Endodermal cell (in vitro differentiated cells): ENCODE results near the gene PCNT. TPM values are rescaled to one million over a fixed set of nuclear protein-coding genes. Genes with fewer than 3 reads are reported as not detected.
"Not testable (repeated sequence)": the region's sequence is repeated elsewhere in the genome, so short reads cannot be mapped to it uniquely, and the experiment has no call there.

ENCODE experiments used
- DNase-seq: peaks from one replicate; pipeline ENCODE4 v3.0.0-alpha.2; 2017
- H3K27ac ChIP-seq: 2 replicates; pipeline ENCODE4 v1.5.1; 2013; ENCODE audit warnings: mild to moderate bottlenecking, low read depth, low read length, moderate library complexity
- H3K27me3 ChIP-seq: 2 replicates; pipeline ENCODE4 v1.6.1; 2013; ENCODE audit warnings: mild to moderate bottlenecking, low read length, moderate library complexity; ENCODE audit not compliant: insufficient read depth, control insufficient read depth, poor library complexity, severe bottlenecking
- H3K36me3 ChIP-seq: 2 replicates; pipeline ENCODE4 v1.7.0; 2013; ENCODE audit warnings: mild to moderate bottlenecking, low read length, moderate library complexity; ENCODE audit not compliant: control insufficient read depth, insufficient read depth
- H3K4me1 ChIP-seq: one replicate; pipeline ENCODE4 v1.7.0; 2013; ENCODE audit warnings: low read length; ENCODE audit not compliant: control insufficient read depth, insufficient read depth
- H3K4me3 ChIP-seq: 2 replicates; pipeline ENCODE4 v1.5.1; 2013; ENCODE audit warnings: mild to moderate bottlenecking, low read length, moderate library complexity
- H3K9ac ChIP-seq: 2 replicates; pipeline ENCODE4 v1.6.1; 2013; ENCODE audit warnings: mild to moderate bottlenecking, low read length, moderate library complexity; ENCODE audit not compliant: poor library complexity, severe bottlenecking; ENCODE audit errors: extremely low read depth
- H3K9me3 ChIP-seq: 2 replicates; pipeline ENCODE4 v1.6.1; 2013; ENCODE audit warnings: mild to moderate bottlenecking, low read length, moderate library complexity; ENCODE audit not compliant: control insufficient read depth
- H3K27ac Mint-ChIP-seq: 2 replicates; pipeline ENCODE4 v1.8.0; 2020; ENCODE audit warnings: mixed read lengths
- H3K27me3 Mint-ChIP-seq: 2 replicates; pipeline ENCODE4 v1.8.0; 2021; ENCODE audit warnings: mild to moderate bottlenecking, mixed read lengths; ENCODE audit not compliant: insufficient read depth
- H3K36me3 Mint-ChIP-seq: 2 replicates; pipeline ENCODE4 v1.8.0; 2020; ENCODE audit warnings: low read depth, mixed read lengths
- H3K4me1 Mint-ChIP-seq: 2 replicates; pipeline ENCODE4 v1.8.0; 2020; ENCODE audit warnings: mixed read lengths
- H3K4me3 Mint-ChIP-seq: 2 replicates; pipeline ENCODE4 v1.8.0; 2020; ENCODE audit warnings: mild to moderate bottlenecking, moderate library complexity, mixed read lengths
- H3K9me3 Mint-ChIP-seq: 2 replicates; pipeline ENCODE4 v1.8.0; 2020; ENCODE audit warnings: mild to moderate bottlenecking, mixed read lengths
- WGBS, 2 experiments: methylation state at CpG; one replicate each; pipeline versions ENCODE4 v1.1.5 to v1.1.7; 2013; ENCODE audit warnings: missing lambda C conversion rate in 2 of 2, mixed read lengths in 1 of 2; ENCODE audit not compliant: insufficient coverage in 1 of 2, insufficient read length in 1 of 2; 5-methylcytosine and 5-hydroxymethylcytosine counted together
- total RNA-seq, 2 donors: library from RNA; stranded (reverse); fragmentation: NEBNext Ultra II Directional in 1 of 2; extraction: Animal tissue kit (Norgen Biotek cat#: 25700) in 1 of 2; gene quantifications; 2 replicates in 1 of 2; 3 replicates in 1 of 2; pipeline ENCODE4 v1.2.1, GENCODE V29; 2021
- TF ChIP-seq, protein P1 (sequence below): fragments of 200-600 bp; sonication (generic); conservative IDR thresholded peaks from 2 replicates; pipeline ENCODE4 v1.5.0; 2021; ENCODE audit warnings: antibody characterized with exemption, mild to moderate bottlenecking

Gene PCNT
- total RNA-seq, 2 donors from 2014 or later = 40.1 to 40.7 TPM

DNA sequence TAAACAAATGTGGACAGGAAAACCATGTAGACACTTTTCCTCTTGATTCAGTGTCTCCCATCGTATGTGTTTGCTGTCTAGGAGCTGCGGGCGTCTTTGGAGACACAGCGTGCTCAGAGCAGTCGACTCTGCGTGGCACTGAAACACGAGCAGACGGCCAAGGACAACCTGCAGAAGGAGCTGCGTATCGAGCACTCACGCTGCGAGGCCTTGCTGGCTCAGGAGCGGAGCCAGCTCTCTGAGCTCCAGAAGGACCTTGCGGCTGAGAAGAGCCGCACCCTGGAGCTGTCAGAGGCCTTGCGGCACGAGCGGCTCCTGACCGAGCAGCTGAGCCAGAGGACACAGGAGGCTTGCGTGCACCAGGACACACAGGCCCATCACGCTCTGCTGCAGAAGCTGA, 107.5 kb downstream of the PCNT start:
- H3K9ac ChIP-seq = no peak overlapping the region
- H3K4me1 Mint-ChIP-seq = no peaks in the 10 kb centered on the region
- no peak overlapping the region for H3K27ac Mint-ChIP-seq
- peaks cover 48% of the 10 kb centered on the region for H3K36me3 Mint-ChIP-seq
- no peaks in the 10 kb centered on the region for H3K9me3 ChIP-seq
- no peaks in the 10 kb centered on the region for H3K27me3 Mint-ChIP-seq
- TF ChIP-seq, protein P1, sequence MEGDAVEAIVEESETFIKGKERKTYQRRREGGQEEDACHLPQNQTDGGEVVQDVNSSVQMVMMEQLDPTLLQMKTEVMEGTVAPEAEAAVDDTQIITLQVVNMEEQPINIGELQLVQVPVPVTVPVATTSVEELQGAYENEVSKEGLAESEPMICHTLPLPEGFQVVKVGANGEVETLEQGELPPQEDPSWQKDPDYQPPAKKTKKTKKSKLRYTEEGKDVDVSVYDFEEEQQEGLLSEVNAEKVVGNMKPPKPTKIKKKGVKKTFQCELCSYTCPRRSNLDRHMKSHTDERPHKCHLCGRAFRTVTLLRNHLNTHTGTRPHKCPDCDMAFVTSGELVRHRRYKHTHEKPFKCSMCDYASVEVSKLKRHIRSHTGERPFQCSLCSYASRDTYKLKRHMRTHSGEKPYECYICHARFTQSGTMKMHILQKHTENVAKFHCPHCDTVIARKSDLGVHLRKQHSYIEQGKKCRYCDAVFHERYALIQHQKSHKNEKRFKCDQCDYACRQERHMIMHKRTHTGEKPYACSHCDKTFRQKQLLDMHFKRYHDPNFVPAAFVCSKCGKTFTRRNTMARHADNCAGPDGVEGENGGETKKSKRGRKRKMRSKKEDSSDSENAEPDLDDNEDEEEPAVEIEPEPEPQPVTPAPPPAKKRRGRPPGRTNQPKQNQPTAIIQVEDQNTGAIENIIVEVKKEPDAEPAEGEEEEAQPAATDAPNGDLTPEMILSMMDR = no peak
- no peaks in the 10 kb centered on the region for H3K4me1 ChIP-seq
- H3K27ac ChIP-seq = no peak overlapping the region
- peaks cover 59% of the 10 kb centered on the region for H3K36me3 ChIP-seq
- no peaks in the 10 kb centered on the region for H3K9me3 Mint-ChIP-seq
- WGBS, 2 experiments = 94 to 97% methylated on average over 20 to 21 of the region's 21 CpGs
- no peak overlapping the region for H3K4me3 Mint-ChIP-seq
- DNase-seq = peak; percentile 32
- H3K27me3 ChIP-seq = no peaks in the 10 kb centered on the region
- H3K4me3 ChIP-seq = no peak overlapping the region

DNA sequence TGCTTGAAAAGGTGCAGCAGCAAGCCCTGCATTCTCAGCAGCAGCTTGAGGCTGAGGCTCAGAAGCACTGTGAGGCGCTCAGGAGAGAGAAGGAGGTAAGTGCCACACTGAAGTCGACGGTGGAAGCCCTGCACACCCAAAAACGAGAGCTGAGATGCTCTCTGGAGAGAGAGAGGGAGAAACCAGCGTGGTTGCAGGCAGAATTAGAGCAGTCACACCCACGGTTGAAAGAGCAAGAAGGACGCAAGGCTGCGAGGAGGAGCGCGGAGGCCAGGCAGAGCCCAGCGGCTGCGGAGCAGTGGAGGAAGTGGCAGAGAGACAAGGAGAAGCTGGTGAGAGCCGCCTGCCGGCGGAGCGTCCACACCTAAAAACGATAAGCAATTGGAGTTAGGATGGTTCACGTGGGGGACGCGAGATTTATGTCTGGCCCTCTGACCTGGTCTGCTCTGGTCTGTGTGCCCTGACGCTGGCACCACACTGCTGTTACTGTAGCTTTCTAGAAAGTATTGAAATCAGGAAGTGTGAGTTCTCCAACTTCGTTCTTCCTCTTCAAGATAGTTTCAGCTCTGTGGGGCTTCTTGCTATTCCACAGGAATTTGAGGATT, 108.0 kb downstream of the PCNT start:
- DNase-seq = no peak
- TF ChIP-seq, protein P1 = no peak
- Histone ChIP-seq H3K4me3 (no peak overlapping the region), H3K36me3 (peaks cover 64% of the 10 kb centered on the region), H3K9me3 (no peaks in the 10 kb centered on the region), H3K27ac (no peak overlapping the region), H3K27me3 (no peaks in the 10 kb centered on the region), H3K9ac (no peak overlapping the region), H3K4me1 (no peaks in the 10 kb centered on the region)
- H3K27me3 Mint-ChIP-seq = no peaks in the 10 kb centered on the region
- no peak overlapping the region for H3K4me3 Mint-ChIP-seq
- peaks cover 51% of the 10 kb centered on the region for H3K36me3 Mint-ChIP-seq
- no peak overlapping the region for H3K27ac Mint-ChIP-seq
- no peaks in the 10 kb centered on the region for H3K9me3 Mint-ChIP-seq
- 96% methylated on average over 13 to 22 of the region's 22 CpGs for WGBS, 2 experiments
- H3K4me1 Mint-ChIP-seq = no peaks in the 10 kb centered on the region

DNA sequence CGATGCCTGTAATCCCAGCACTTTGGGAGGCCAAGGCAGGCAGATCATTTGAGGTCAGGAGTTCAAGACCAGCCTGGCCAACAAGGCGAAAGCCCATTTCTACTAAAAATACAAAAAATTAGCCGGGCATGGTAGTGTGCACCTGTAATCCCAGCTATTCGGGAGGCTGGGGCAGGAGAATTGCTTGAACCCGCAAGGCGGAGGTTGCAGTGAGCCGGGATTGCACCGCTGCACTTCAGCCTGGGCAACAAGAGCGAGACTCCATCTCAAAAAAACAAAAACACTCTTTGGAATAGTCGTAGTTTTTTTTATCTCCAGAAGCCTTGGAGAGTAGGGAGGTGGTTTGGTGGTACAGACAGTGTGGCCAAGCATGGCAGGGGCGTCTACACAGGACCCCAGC, 109.2 kb downstream of the PCNT start:
- DNase-seq, H3K27me3 Mint-ChIP-seq, H3K9me3 Mint-ChIP-seq, H3K4me1 Mint-ChIP-seq, H3K27me3 ChIP-seq, H3K4me1 ChIP-seq, H3K27ac Mint-ChIP-seq, H3K4me3 ChIP-seq, H3K4me3 Mint-ChIP-seq, H3K27ac ChIP-seq, H3K9me3 ChIP-seq, H3K9ac ChIP-seq: not testable (repeated sequence)
- peaks cover 70% of the 10 kb centered on the region for H3K36me3 ChIP-seq
- peaks cover 60% of the 10 kb centered on the region for H3K36me3 Mint-ChIP-seq
- WGBS, 2 experiments = 89 to 93% methylated on average over 8 to 11 of the region's 11 CpGs
